IMR-90 (cell line): Measurements from ENCODE around the gene NACC2. TPM values are rescaled to one million over a fixed set of nuclear protein-coding genes. Genes with fewer than 3 reads are reported as not detected.

ENCODE experiments used
- ATAC-seq: fragments of 200-7000 bp; cut with Tn5 transposase; 2 replicates; pipeline ENCODE4 v1.9.1; 2020; ENCODE audit warnings: low read depth, mild to moderate bottlenecking, moderate library complexity
- BruUV-seq: library from RNA; stranded (reverse); fragments of 400-500 nt; replicated peaks from 2 replicates; lab custom pipeline; 2021; lab: Mats Ljungman, UMichigan
- CTCF ChIA-PET: fragments of 300-600 bp; formaldehyde crosslinking; extraction: SDS; loops from one replicate; lab custom pipeline; 2021; ENCODE audit warnings: antibody characterized with exemption; lab: Yijun Ruan, JAX
- POLR2A ChIA-PET: fragments of 300-600 bp; sonication (Branson Sonifier 250); formaldehyde crosslinking; loops from one replicate; lab custom pipeline; 2022; ENCODE audit warnings: antibody characterized with exemption; ENCODE audit not compliant: unreplicated experiment; lab: Charles Lee
- DNase-seq: peaks from one replicate; pipeline ENCODE4 v3.0.0; 2013
- H2AFZ ChIP-seq: replicated peaks from 2 replicates; pipeline ENCODE3; 2013; ENCODE audit warnings: low read length, mild to moderate bottlenecking; ENCODE audit not compliant: poor library complexity
- H2AK5ac ChIP-seq: 2 replicates; pipeline ENCODE4 v1.6.1; 2013; ENCODE audit warnings: low read depth, low read length, inconsistent platforms
- H2AK9ac ChIP-seq: replicated peaks from 2 replicates; pipeline ENCODE3; 2013; ENCODE audit warnings: mild to moderate bottlenecking, low read depth, low read length, moderate library complexity; ENCODE audit not compliant: poor library complexity
- H2BK120ac ChIP-seq: 2 replicates; pipeline ENCODE4 v1.6.1; 2013; ENCODE audit warnings: low read depth, low read length, inconsistent platforms
- H2BK15ac ChIP-seq: 3 replicates; pipeline ENCODE4 v1.6.1; 2013; ENCODE audit warnings: low read depth, low read length, inconsistent platforms
- H2BK20ac ChIP-seq: 2 replicates; pipeline ENCODE4 v1.6.1; 2013; ENCODE audit warnings: low read depth, mild to moderate bottlenecking, inconsistent platforms, low read length, moderate library complexity
- H2BK5ac ChIP-seq: 2 replicates; pipeline ENCODE4 v1.6.1; 2013; ENCODE audit warnings: mild to moderate bottlenecking, low read depth, low read length, inconsistent platforms; ENCODE audit not compliant: poor library complexity, severe bottlenecking
- H3K14ac ChIP-seq: replicated peaks from 2 replicates; pipeline ENCODE4 v1.6.1; 2013; ENCODE audit warnings: low read depth, low read length, inconsistent platforms
- H3K18ac ChIP-seq: 2 replicates; pipeline ENCODE4 v1.6.1; 2013; ENCODE audit warnings: low read depth, low read length, control low read depth
- H3K23ac ChIP-seq: 2 replicates; pipeline ENCODE4 v1.6.1; 2013; ENCODE audit warnings: low read depth, low read length, inconsistent platforms
- H3K27ac ChIP-seq: 2 replicates; pipeline ENCODE4 v1.5.1; 2013; ENCODE audit warnings: mild to moderate bottlenecking, control low read depth, low read length; ENCODE audit not compliant: insufficient read depth
- H3K27me3 ChIP-seq: 2 replicates; pipeline ENCODE4 v1.6.1; 2013; ENCODE audit warnings: low read length; ENCODE audit not compliant: control insufficient read depth, insufficient read depth
- H3K36me3 ChIP-seq: 2 replicates; pipeline ENCODE4 v1.6.1; 2013; ENCODE audit warnings: low read length, mixed read lengths; ENCODE audit not compliant: control insufficient read depth, insufficient read depth
- H3K4ac ChIP-seq: 2 replicates; pipeline ENCODE4 v1.6.1; 2013; ENCODE audit warnings: low read depth, low read length, inconsistent platforms
- H3K4me1 ChIP-seq: 2 replicates; pipeline ENCODE4 v1.6.1; 2013; ENCODE audit warnings: low read length, mixed read lengths; ENCODE audit not compliant: control insufficient read depth, insufficient read depth
- H3K4me2 ChIP-seq: 2 replicates; pipeline ENCODE4 v1.6.1; 2013; ENCODE audit warnings: low read depth, mild to moderate bottlenecking, control low read depth, low read length, moderate library complexity
- H3K4me3 ChIP-seq: 2 replicates; pipeline ENCODE4 v1.5.1; 2013; ENCODE audit warnings: low read depth, mild to moderate bottlenecking, control low read depth, low read length, moderate library complexity; ENCODE audit not compliant: insufficient read depth
- H3K56ac ChIP-seq: 2 replicates; pipeline ENCODE4 v1.6.1; 2013; ENCODE audit warnings: low read length, inconsistent platforms; ENCODE audit not compliant: insufficient read depth; ENCODE audit errors: extremely low read depth
- H3K79me1 ChIP-seq, 2 experiments: 2 replicates each; pipeline ENCODE4 v1.6.1; 2013; ENCODE audit warnings: low read length in 2 of 2, inconsistent platforms in 1 of 2, low read depth in 1 of 2
- H3K9ac ChIP-seq: 2 replicates; pipeline ENCODE4 v1.6.1; 2013; ENCODE audit warnings: low read depth, low read length, control low read depth
- H3K9me1 ChIP-seq: 2 replicates; pipeline ENCODE4 v1.6.1; 2013; ENCODE audit warnings: low read length, inconsistent platforms; ENCODE audit not compliant: insufficient read depth
- H3K9me3 ChIP-seq: 2 replicates; pipeline ENCODE4 v1.6.1; 2013; ENCODE audit warnings: low read length; ENCODE audit not compliant: control insufficient read depth, insufficient read depth
- H4K20me1 ChIP-seq: 2 replicates; pipeline ENCODE4 v1.6.1; 2013; ENCODE audit warnings: low read length, inconsistent platforms; ENCODE audit not compliant: insufficient read depth
- H4K5ac ChIP-seq: 2 replicates; pipeline ENCODE4 v1.6.1; 2013; ENCODE audit warnings: mild to moderate bottlenecking, low read depth, low read length, control low read depth
- H4K8ac ChIP-seq, 2 experiments: 2 replicates each; pipeline ENCODE4 v1.6.1; 2013; ENCODE audit warnings: low read depth in 2 of 2, low read length in 2 of 2, control low read depth in 1 of 2, inconsistent platforms in 1 of 2
- H4K91ac ChIP-seq: 2 replicates; pipeline ENCODE4 v1.6.1; 2013; ENCODE audit warnings: low read depth, low read length, inconsistent platforms; ENCODE audit not compliant: insufficient read depth
- CEBPB ChIP-seq: IDR thresholded peaks from 2 replicates; pipeline ENCODE4 v1.6.1; 2012; ENCODE audit warnings: low read depth, low read length, improper control_type of control experiment
- CHD1 ChIP-seq: IDR thresholded peaks from 2 replicates; pipeline ENCODE4 v1.6.1; 2012; ENCODE audit warnings: low read depth, low read length, improper control_type of control experiment
- CTCF ChIP-seq: conservative IDR thresholded peaks from 2 replicates; pipeline ENCODE4 v1.5.1; 2012; ENCODE audit warnings: mild to moderate bottlenecking, low read depth, low read length, improper control_type of control experiment
- ELK1 ChIP-seq: fragments of 150-350 bp; IDR thresholded peaks from 2 replicates; pipeline ENCODE4 v1.6.1; 2016; ENCODE audit warnings: low read depth, mild to moderate bottlenecking, low read length, moderate library complexity, borderline replicate concordance
- FOS ChIP-seq: fragments of 150-350 bp; IDR thresholded peaks from 2 replicates; pipeline ENCODE4 v1.6.1; 2016; ENCODE audit warnings: low read depth, low read length
- MAFK ChIP-seq: IDR thresholded peaks from 2 replicates; pipeline ENCODE4 v1.6.1; 2012; ENCODE audit warnings: low read depth, low read length, improper control_type of control experiment
- POLR2A ChIP-seq: IDR thresholded peaks from 2 replicates; pipeline ENCODE4 v1.6.1; 2012; ENCODE audit warnings: mild to moderate bottlenecking, low read depth, low read length
- RCOR1 ChIP-seq: IDR thresholded peaks from 2 replicates; pipeline ENCODE4 v1.6.1; 2012; ENCODE audit warnings: mild to moderate bottlenecking, low read length, improper control_type of control experiment; ENCODE audit not compliant: insufficient replicate concordance
- USF2 ChIP-seq: fragments of 150-350 bp; IDR thresholded peaks from 2 replicates; pipeline ENCODE4 v1.6.1; 2017; ENCODE audit warnings: mild to moderate bottlenecking, antibody characterized with exemption, low read length, low read depth
- WGBS, 2 experiments: methylation state at CpG; one replicate each; pipeline versions ENCODE4 v1.1.5 to v1.1.7; 2013; ENCODE audit warnings: missing lambda C conversion rate in 2 of 2; ENCODE audit not compliant: insufficient read length in 1 of 2; ENCODE audit errors: extremely low coverage in 2 of 2; 5-methylcytosine and 5-hydroxymethylcytosine counted together
- dilution Hi-C: fragments of 300-500 bp; cut with HindIII; formaldehyde crosslinking; loops from one replicate; pipeline ENCODE4 v1.14.3; 2018; ENCODE audit warnings: low sequenced_read_pairs; ENCODE audit not compliant: unreplicated experiment
- in situ Hi-C: fragments of 300-500 bp; cut with MboI; formaldehyde crosslinking; loops from 3 replicates; pipeline ENCODE4 v1.14.3; 2019; ENCODE audit warnings: low sequenced_read_pairs, inconsistent platforms, mixed read lengths
- intact Hi-C: fragments of 100-400 bp; cut with micrococcal nuclease; formaldehyde crosslinking; loops from 2 replicates; pipeline ENCODE4 v1.10.0; 2022
- polyA plus RNA-seq, 3 experiments: library from polyadenylated mRNA; depleted of rRNA; stranded (reverse); fragments of >200 nt; gene quantifications; 2 replicates each; pipeline ENCODE4 v1.2.3, GENCODE V29; 2012; ENCODE audit warnings: low replicate concordance in 1 of 3
- total RNA-seq: library from RNA; depleted of rRNA; stranded (reverse); fragments of >200 nt; gene quantifications from 2 replicates; pipeline ENCODE4 v1.2.3, GENCODE V29; 2012

NACC2 gene
- total and polyA plus RNA-seq, 2 of the 4 experiments (the other 2 are of a cell fraction), result 7.9 to 19.0 TPM

GRCh38 chr9:136098210-136098609 is 3.1 kb upstream of the NACC2 start:
- POLR2A ChIA-PET, result interaction anchor here (0.5 kb wide), 1 partner anchor 142 kb away, joined by 3 read pairs; no protein-coding TSS in a partner anchor
- Histone ChIP-seq H4K20me1 (peaks cover 10% of the 10 kb centered on the region), H3K23ac (no peak overlapping the region), H3K9ac (no peak overlapping the region), H2AK5ac (no peak overlapping the region), H2AFZ (no peak overlapping the region), H3K27me3 (no peaks in the 10 kb centered on the region), H4K91ac (no peak overlapping the region), H3K4me3 (no peak overlapping the region), H2AK9ac (no peak overlapping the region), H3K36me3 (no peaks in the 10 kb centered on the region), H4K5ac (no peak overlapping the region), H3K56ac (no peak overlapping the region), H2BK120ac (no peak overlapping the region), H2BK5ac (no peak overlapping the region), H3K4me1 (peaks cover 7% of the 10 kb centered on the region), H3K4ac (no peak overlapping the region), H3K9me1 (no peaks in the 10 kb centered on the region), H3K18ac (no peak overlapping the region), H3K4me2 (no peak overlapping the region), H3K79me1 (peaks cover 6 to 20% of the 10 kb centered on the region in 2 experiments; a peak in 3 of 4 replicates), H2BK20ac (no peak overlapping the region), H3K27ac (no peak overlapping the region), H2BK15ac (no peak overlapping the region), H3K9me3 (no peaks in the 10 kb centered on the region), H4K8ac (no peak overlapping the region), H3K14ac (no peak overlapping the region)
- dilution Hi-C loops (no loop called here), in situ Hi-C loops (no loop called here), intact Hi-C loops (no loop called here)
- no peak for TF ChIP-seq USF2
- no peak for TF ChIP-seq CEBPB
- no peak for TF ChIP-seq CTCF
- TF ChIP-seq MAFK, result no peak
- no peak for TF ChIP-seq FOS
- no peak for TF ChIP-seq CHD1
- no peak for TF ChIP-seq POLR2A
- no peak for TF ChIP-seq ELK1
- TF ChIP-seq RCOR1, result no peak
- CTCF ChIA-PET, result interaction anchor here (0.9 kb wide), 1 partner anchor 130 kb away, joined by 3 read pairs; no protein-coding TSS in a partner anchor
- WGBS, 2 experiments, result 81% methylated on average over 5 of the region's 11 CpGs; no CpG with 5 or more reads in 1 of the 2 experiments
- no TSS peak for BruUV-seq
- DNase-seq (no peak), ATAC-seq (no peak)
